Prostate gland (tissue), 2 donors: ENCODE measurements around the gene PRDX5. TPM values are rescaled to one million over a fixed set of nuclear protein-coding genes. Genes with fewer than 3 reads are reported as not detected.

Source experiments
- DNase-seq: peaks from one replicate; pipeline ENCODE4 v3.0.0-alpha.2; 2019; ENCODE audit warnings: low spot score
- H3K27ac ChIP-seq, 2 donors: fragments of 200-600 bp; sonication (generic); 2 replicates each; pipeline ENCODE4 v1.5.1; 2017 to 2019
- H3K27me3 ChIP-seq: fragments of 200-600 bp; sonication (generic); replicated peaks from 2 replicates; pipeline ENCODE4 v1.5.1; 2019; ENCODE audit not compliant: insufficient read depth
- H3K36me3 ChIP-seq, 2 donors: fragments of 200-600 bp; sonication (generic); 1 replicate in 1 of 2; 2 replicates in 1 of 2; pipeline versions ENCODE4 v1.5.1 to v1.8.1; 2017 to 2019
- H3K4me1 ChIP-seq: fragments of 200-600 bp; sonication (generic); replicated peaks from 2 replicates; pipeline ENCODE4 v1.5.1; 2019
- H3K4me3 ChIP-seq, 2 donors: fragments of 200-600 bp; sonication (generic); 2 replicates each; pipeline ENCODE4 v1.5.1; 2017 to 2019
- H3K9me3 ChIP-seq: fragments of 200-600 bp; sonication (generic); 2 replicates; pipeline ENCODE4 v1.5.1; 2017
- CTCF ChIP-seq, 4 experiments: fragments of 200-600 bp in 2 of 4; fragments of 450-650 bp in 2 of 4; sonication (generic) in 2 of 4; IDR thresholded peaks; 1 replicate in 3 of 4; 2 replicates in 1 of 4; pipeline ENCODE4 v1.5.1; 2016 to 2019; ENCODE audit warnings: antibody characterized with exemption in 4 of 4, mild to moderate bottlenecking in 2 of 4, moderate library complexity in 2 of 4
- POLR2A ChIP-seq: fragments of 450-650 bp; IDR thresholded peaks from one replicate; pipeline ENCODE4 v1.6.1; 2016; ENCODE audit warnings: antibody characterized with exemption, mild to moderate bottlenecking
- POLR2AphosphoS5 ChIP-seq: sonication (generic); formaldehyde crosslinking; IDR thresholded peaks from one replicate; pipeline ENCODE4 v1.6.1; 2017; ENCODE audit warnings: antibody characterized with exemption
- WGBS: methylation state at CpG from one replicate; pipeline ENCODE4 v1.1.5; 2018; 5-methylcytosine and 5-hydroxymethylcytosine counted together
- intact Hi-C: fragments of 100-400 bp; cut with DNase I; formaldehyde crosslinking; loops from one replicate; pipeline ENCODE4 v1.14.2; 2022
- total RNA-seq, 2 donors: library from RNA; depleted of rRNA; stranded (reverse); fragments of >200 nt; gene quantifications; one replicate each; pipeline ENCODE4 v1.1.0, GENCODE V29; 2016

The PRDX5 gene
- total RNA-seq, 2 donors from 2014 or later, result 224 to 303 TPM

GRCh38 chr11:64358536-64358906 lies 40.6 kb downstream of the PRDX5 start:
- Histone ChIP-seq H3K27ac (peak overlapping the region; percentile 78 to 81), H3K4me1 (peaks cover 6% of the 10 kb centered on the region), H3K4me3 (peak overlapping the region; percentile 60 to 75), H3K9me3 (no peaks in the 10 kb centered on the region), H3K36me3 (no peaks in the 10 kb centered on the region), H3K27me3 (no peaks in the 10 kb centered on the region)
- 29% methylated on average over 7 of the region's 7 CpGs for WGBS
- DNase-seq, result no peak
- intact Hi-C loops, result no loop called here
- TF ChIP-seq POLR2AphosphoS5 (no peak), POLR2A (no peak), CTCF (IDR thresholded peaks at IDR 0.05) (no peak)

- DNase-seq, result peak; percentile 56
- TF ChIP-seq POLR2AphosphoS5, result no peak
- TF ChIP-seq POLR2A, result peak; percentile 43
- peak in 1 of 4 experiments; percentile 23 for TF ChIP-seq CTCF (IDR thresholded peaks at IDR 0.05)
- H3K9me3 ChIP-seq, result no peaks in the 10 kb centered on the region
- H3K4me3 ChIP-seq, result peak within 1 kb of the TSS; percentile 60 to 75
- no peaks in the 10 kb centered on the region for H3K36me3 ChIP-seq
- H3K27ac ChIP-seq, result peak within 1 kb of the TSS; percentile 78 to 81
- H3K4me1 ChIP-seq, result peaks cover 6% of the 10 kb centered on the region
- intact Hi-C loops, result no loop called here
- no peaks in the 10 kb centered on the region for H3K27me3 ChIP-seq
- under 1% methylated on average over 35 of the region's 70 CpGs for WGBS
Measured at GRCh38 chr11:64358907-64359711, 41.2 kb downstream of the PRDX5 start, which contains the start of gene RPS6KA4. Gene RPS6KA4 (plus strand): TSS chr11:64359162. CDS start chr11:64359236, 74 bp downstream.

- intact Hi-C loops, result no loop called here
- Histone ChIP-seq H3K4me1 (peaks cover 6% of the 10 kb centered on the region), H3K9me3 (no peaks in the 10 kb centered on the region), H3K36me3 (no peaks in the 10 kb centered on the region), H3K27me3 (no peaks in the 10 kb centered on the region), H3K4me3 (peak overlapping the region; percentile 60 to 75), H3K27ac (peak overlapping the region; percentile 78 to 81)
- TF ChIP-seq POLR2A (no peak), POLR2AphosphoS5 (no peak), CTCF (IDR thresholded peaks at IDR 0.05) (peak in 2 of 4 experiments; percentile 40 to 54)
- DNase-seq, result no peak
- 35% methylated on average over 38 of the region's 38 CpGs for WGBS
Measured at GRCh38 chr11:64359712-64360445, 42.0 kb downstream of the PRDX5 start.

GRCh38 chr11:64360448-64360921 lies 42.6 kb downstream of the PRDX5 start:
- WGBS, result 73% methylated on average over 13 of the region's 13 CpGs
- DNase-seq, result no peak
- Histone ChIP-seq H3K27ac (no peak overlapping the region), H3K4me3 (peak overlapping the region in 1 of 2 donors; percentile 75), H3K27me3 (no peaks in the 10 kb centered on the region), H3K36me3 (no peaks in the 10 kb centered on the region), H3K4me1 (peaks cover 6% of the 10 kb centered on the region), H3K9me3 (no peaks in the 10 kb centered on the region)
- intact Hi-C loops, result no loop called here
- no peak for TF ChIP-seq POLR2A

GRCh38 chr11:64361659-64362058 lies 43.7 kb downstream of the PRDX5 start:
- Histone ChIP-seq H3K27me3 (no peaks in the 10 kb centered on the region), H3K36me3 (no peaks in the 10 kb centered on the region), H3K4me3 (no peak overlapping the region), H3K27ac (no peak overlapping the region), H3K9me3 (no peaks in the 10 kb centered on the region), H3K4me1 (peaks cover 6% of the 10 kb centered on the region)
- intact Hi-C loops, result no loop called here
- no peak for TF ChIP-seq CTCF (IDR thresholded peaks at IDR 0.05)
- no peak for TF ChIP-seq POLR2A
- TF ChIP-seq POLR2AphosphoS5, result no peak
- 92% methylated on average over 18 of the region's 18 CpGs for WGBS
- no peak for DNase-seq
